Hepatocyte (in vitro differentiated cells): ENCODE results near the gene PPP1R27. TPM values are rescaled to one million over a fixed set of nuclear protein-coding genes. Genes with fewer than 3 reads are reported as not detected.

ENCODE experiments used
- DNase-seq: peaks from one replicate; pipeline ENCODE4 v3.0.0-alpha.2; 2016; ENCODE audit warnings: low spot score
- H2AFZ ChIP-seq: fragments of 200-600 bp; sonication (generic); 2 replicates; pipeline ENCODE4 v1.6.0; 2016; ENCODE audit warnings: antibody characterized with exemption, mild to moderate bottlenecking
- H3K27ac ChIP-seq: fragments of 200-600 bp; sonication (generic); 2 replicates; pipeline ENCODE4 v1.5.1; 2016; ENCODE audit warnings: mild to moderate bottlenecking
- H3K27me3 ChIP-seq: fragments of 200-600 bp; sonication (generic); 2 replicates; pipeline ENCODE4 v1.6.1; 2016
- H3K36me3 ChIP-seq: fragments of 200-600 bp; sonication (generic); replicated peaks from 2 replicates; pipeline ENCODE4 v1.5.1; 2016; ENCODE audit warnings: low read depth; ENCODE audit not compliant: insufficient read depth
- H3K4me1 ChIP-seq: fragments of 200-600 bp; sonication (generic); 2 replicates; pipeline ENCODE4 v1.5.1; 2016; ENCODE audit warnings: mild to moderate bottlenecking, moderate library complexity; ENCODE audit not compliant: insufficient read depth
- H3K4me2 ChIP-seq: fragments of 200-600 bp; sonication (generic); 2 replicates; pipeline ENCODE4 v1.6.0; 2016
- H3K4me3 ChIP-seq: fragments of 200-600 bp; sonication (generic); 2 replicates; pipeline ENCODE4 v1.5.1; 2016; ENCODE audit warnings: mild to moderate bottlenecking
- H3K79me2 ChIP-seq: fragments of 200-600 bp; sonication (generic); 2 replicates; pipeline ENCODE4 v1.6.0; 2017; ENCODE audit warnings: mild to moderate bottlenecking
- H3K9me2 ChIP-seq: fragments of 200-600 bp; sonication (generic); replicated peaks from 2 replicates; pipeline ENCODE4 v1.6.0; 2017; ENCODE audit warnings: mild to moderate bottlenecking; ENCODE audit not compliant: insufficient read depth
- H3K9me3 ChIP-seq: fragments of 200-600 bp; sonication (generic); 2 replicates; pipeline ENCODE4 v1.5.1; 2016; ENCODE audit warnings: low read depth, mild to moderate bottlenecking
- H4K20me1 ChIP-seq: fragments of 200-600 bp; sonication (generic); 2 replicates; pipeline ENCODE4 v1.6.0; 2016; ENCODE audit warnings: mild to moderate bottlenecking; ENCODE audit not compliant: insufficient read depth, poor library complexity, severe bottlenecking
- EZH2 ChIP-seq: fragments of 200-600 bp; sonication (generic); IDR thresholded peaks from 2 replicates; pipeline ENCODE4 v1.6.1; 2016; ENCODE audit warnings: antibody characterized with exemption, mild to moderate bottlenecking, borderline replicate concordance
- EZH2phosphoT487 ChIP-seq: fragments of 200-600 bp; sonication (generic); IDR thresholded peaks from one replicate; pipeline ENCODE4 v1.6.1; 2018; ENCODE audit warnings: antibody characterized with exemption, mild to moderate bottlenecking, low read depth, moderate library complexity; ENCODE audit not compliant: unreplicated experiment, severe bottlenecking
- WGBS: methylation state at CpG from one replicate; pipeline ENCODE4 v1.1.6; 2016; ENCODE audit warnings: low lambda C conversion rate; ENCODE audit errors: missing lambda C conversion rate; 5-methylcytosine and 5-hydroxymethylcytosine counted together
- polyA plus RNA-seq: library from polyadenylated mRNA; unstranded; fragments of >200 nt; fragmentation: Nextera tagmentation; extraction: Ambion mirVana; gene quantifications from 2 replicates; pipeline ENCODE4 v1.2.1, GENCODE V29; 2016
- total RNA-seq: library from RNA; depleted of rRNA; stranded (reverse); fragments of >200 nt; gene quantifications from 2 replicates; pipeline ENCODE4 v1.2.3, GENCODE V29; 2014
- TF ChIP-seq, protein P1 (sequence below): fragments of 200-600 bp; sonication (generic); IDR thresholded peaks from 2 replicates; pipeline ENCODE4 v1.5.1; 2016; ENCODE audit warnings: antibody characterized with exemption, mild to moderate bottlenecking; ENCODE audit not compliant: poor library complexity

The PPP1R27 gene
- total and polyA plus RNA-seq, 2 experiments from 2014 or later: 0.56 TPM; not detected in 1

DNA sequence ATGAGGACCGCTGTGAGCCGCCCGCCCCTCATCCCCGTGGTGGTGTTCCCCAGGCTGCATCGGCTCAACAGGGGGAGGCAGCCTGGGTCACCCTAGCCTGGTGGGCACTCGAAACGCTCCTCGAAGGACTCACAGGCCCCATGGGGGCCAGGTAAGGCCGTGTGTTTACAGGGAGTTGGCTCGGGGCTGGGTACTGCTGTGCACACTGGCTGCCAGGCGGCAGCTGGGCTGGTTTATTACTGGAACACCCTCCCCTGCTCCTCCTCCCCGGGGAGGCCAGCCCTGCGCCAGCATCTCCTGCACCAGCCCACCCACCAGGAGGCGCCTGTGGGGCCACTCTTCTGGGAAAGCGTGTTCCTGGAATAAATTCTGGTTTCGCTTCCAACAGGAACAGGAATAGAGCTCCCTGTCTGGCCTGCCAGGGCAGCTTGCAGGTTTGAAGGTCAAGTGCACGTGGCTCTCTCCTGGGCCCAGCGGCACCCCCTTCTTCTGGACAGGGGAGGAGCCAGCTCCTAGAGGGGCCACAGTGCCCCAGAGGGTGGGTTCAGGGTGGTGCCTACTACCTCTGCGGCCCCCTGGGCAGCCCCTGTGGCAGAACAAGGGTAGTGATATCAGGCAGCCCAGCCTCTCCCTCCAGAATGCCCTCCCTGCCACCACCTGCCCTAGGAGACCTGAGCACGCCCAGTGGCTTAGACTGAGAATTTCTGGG is 13.1 kb downstream of the PPP1R27 start:
- no peaks in the 10 kb centered on the region for H4K20me1 ChIP-seq
- peaks cover 13% of the 10 kb centered on the region for H3K4me1 ChIP-seq
- H3K79me2 ChIP-seq: no peaks in the 10 kb centered on the region
- peak; percentile 85 for DNase-seq
- H3K27me3 ChIP-seq: no peaks in the 10 kb centered on the region
- TF ChIP-seq EZH2 (no peak), EZH2phosphoT487 (no peak)
- TF ChIP-seq, protein P1, sequence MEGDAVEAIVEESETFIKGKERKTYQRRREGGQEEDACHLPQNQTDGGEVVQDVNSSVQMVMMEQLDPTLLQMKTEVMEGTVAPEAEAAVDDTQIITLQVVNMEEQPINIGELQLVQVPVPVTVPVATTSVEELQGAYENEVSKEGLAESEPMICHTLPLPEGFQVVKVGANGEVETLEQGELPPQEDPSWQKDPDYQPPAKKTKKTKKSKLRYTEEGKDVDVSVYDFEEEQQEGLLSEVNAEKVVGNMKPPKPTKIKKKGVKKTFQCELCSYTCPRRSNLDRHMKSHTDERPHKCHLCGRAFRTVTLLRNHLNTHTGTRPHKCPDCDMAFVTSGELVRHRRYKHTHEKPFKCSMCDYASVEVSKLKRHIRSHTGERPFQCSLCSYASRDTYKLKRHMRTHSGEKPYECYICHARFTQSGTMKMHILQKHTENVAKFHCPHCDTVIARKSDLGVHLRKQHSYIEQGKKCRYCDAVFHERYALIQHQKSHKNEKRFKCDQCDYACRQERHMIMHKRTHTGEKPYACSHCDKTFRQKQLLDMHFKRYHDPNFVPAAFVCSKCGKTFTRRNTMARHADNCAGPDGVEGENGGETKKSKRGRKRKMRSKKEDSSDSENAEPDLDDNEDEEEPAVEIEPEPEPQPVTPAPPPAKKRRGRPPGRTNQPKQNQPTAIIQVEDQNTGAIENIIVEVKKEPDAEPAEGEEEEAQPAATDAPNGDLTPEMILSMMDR: peak; percentile 57
- H3K4me3 ChIP-seq: no peak overlapping the region
- no peaks in the 10 kb centered on the region for H3K9me3 ChIP-seq
- peak overlapping the region; percentile 52 for H3K4me2 ChIP-seq
- no peaks in the 10 kb centered on the region for H3K36me3 ChIP-seq
- WGBS: 65% methylated on average over 20 of the region's 20 CpGs
- peak overlapping the region; percentile 85 for H3K27ac ChIP-seq
- no peak overlapping the region for H2AFZ ChIP-seq
- H3K9me2 ChIP-seq: no peaks in the 10 kb centered on the region

DNA sequence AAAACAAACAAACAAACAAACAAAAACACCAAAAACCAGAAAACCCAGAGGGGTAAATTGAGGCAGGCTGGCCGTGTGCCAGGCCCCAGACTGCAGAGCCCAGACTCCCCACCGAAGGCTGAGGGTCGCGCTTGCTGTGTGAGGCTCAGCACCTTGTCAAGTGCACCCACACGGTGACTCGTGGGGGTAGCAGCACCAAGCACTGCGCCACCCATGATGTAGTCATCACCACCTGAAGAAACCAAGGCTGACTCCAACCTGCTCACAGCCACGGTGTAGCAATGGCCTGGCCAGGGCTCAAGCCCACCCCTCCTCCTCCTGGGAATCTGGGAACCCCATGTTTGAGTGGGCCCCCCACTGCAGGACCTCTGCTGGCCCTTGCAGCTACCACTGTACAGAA is 13.7 kb downstream of the PPP1R27 start:
- Histone ChIP-seq H3K9me3 (no peaks in the 10 kb centered on the region), H3K4me3 (no peak overlapping the region), H3K27me3 (no peaks in the 10 kb centered on the region), H4K20me1 (no peaks in the 10 kb centered on the region), H3K79me2 (no peaks in the 10 kb centered on the region), H3K4me1 (peaks cover 13% of the 10 kb centered on the region), H3K9me2 (no peaks in the 10 kb centered on the region), H3K36me3 (no peaks in the 10 kb centered on the region), H2AFZ (no peak overlapping the region), H3K27ac (peak overlapping the region; percentile 64), H3K4me2 (peak overlapping the region; percentile 52)
- no peak for TF ChIP-seq EZH2phosphoT487
- TF ChIP-seq, protein P1: no peak
- no peak for TF ChIP-seq EZH2
- DNase-seq: no peak
- WGBS: 90% methylated on average over 8 of the region's 8 CpGs

DNA sequence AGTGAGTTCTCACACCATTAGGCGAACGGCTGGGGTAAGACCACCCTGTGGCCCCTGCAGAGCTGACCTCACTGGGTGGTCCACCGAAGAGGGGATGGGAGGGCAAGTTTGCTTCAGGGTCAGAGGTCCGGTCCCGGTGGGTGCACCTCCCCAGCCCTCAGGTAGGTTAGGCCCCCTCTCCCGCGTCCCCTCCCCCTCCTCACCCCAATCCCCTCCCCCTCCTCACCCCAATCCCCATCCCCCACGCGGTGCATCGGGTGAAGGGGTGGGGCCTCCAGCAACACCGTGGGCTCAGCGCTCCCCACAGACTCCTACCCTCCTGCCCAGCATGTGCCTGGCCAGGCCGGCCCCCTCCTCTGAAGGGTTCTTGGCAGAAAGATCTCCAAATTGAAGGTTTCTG is 15.1 kb downstream of the PPP1R27 start:
- Histone ChIP-seq H3K36me3 (no peaks in the 10 kb centered on the region), H3K27me3 (no peaks in the 10 kb centered on the region), H3K9me3 (no peaks in the 10 kb centered on the region), H3K4me3 (no peak overlapping the region), H3K27ac (no peak overlapping the region), H3K4me2 (no peak overlapping the region), H3K9me2 (no peaks in the 10 kb centered on the region), H3K4me1 (peaks cover 25% of the 10 kb centered on the region), H4K20me1 (no peaks in the 10 kb centered on the region), H2AFZ (no peak overlapping the region), H3K79me2 (no peaks in the 10 kb centered on the region)
- 68% methylated on average over 11 of the region's 13 CpGs for WGBS
- DNase-seq: no peak
- TF ChIP-seq EZH2: no peak
- TF ChIP-seq, protein P1: no peak
- TF ChIP-seq EZH2phosphoT487: no peak
